Measurements from ENCODE around the gene TCFL5.

The TCFL5 gene

GRCh38 chr20:62843656-62844055, 18.0 kb downstream of the TCFL5 start:
- Histone ChIP-seq H3K27ac (ENCODE audit: low read length) (no peak overlapping the region), H3K4me1 (ENCODE audit: control insufficient read depth, insufficient read depth, low read length) (no peaks in the 10 kb centered on the region), H3K4me3 (ENCODE audit: low read length) (no peak overlapping the region), H3K9me3 (ENCODE audit: control insufficient read depth, insufficient read depth, low read length) (no peaks in the 10 kb centered on the region), H3K36me3 (ENCODE audit: control insufficient read depth, insufficient read depth, low read length) (no peaks in the 10 kb centered on the region), H3K27me3 (ENCODE audit: control insufficient read depth, insufficient read depth, low read length) (no peaks in the 10 kb centered on the region)
- DNase-seq (ENCODE audit: low read depth, low spot score): no peak
- no CpG with 5 or more reads among the region's 10 CpGs for WGBS (ENCODE audit: insufficient coverage, insufficient read length)

GRCh38 chr20:62841705-62842212, 19.9 kb downstream of the TCFL5 start:
- no peaks in the 10 kb centered on the region for H3K27me3 ChIP-seq (ENCODE audit: control insufficient read depth, insufficient read depth, low read length)
- H3K4me1 ChIP-seq (ENCODE audit: control insufficient read depth, insufficient read depth, low read length): no peaks in the 10 kb centered on the region
- DNase-seq (ENCODE audit: low read depth, low spot score): no peak
- H3K4me3 ChIP-seq (ENCODE audit: low read length): no peak overlapping the region
- no peak overlapping the region for H3K27ac ChIP-seq (ENCODE audit: low read length)
- no peaks in the 10 kb centered on the region for H3K9me3 ChIP-seq (ENCODE audit: control insufficient read depth, insufficient read depth, low read length)
- H3K36me3 ChIP-seq (ENCODE audit: control insufficient read depth, insufficient read depth, low read length): 0 out of 2 replicates have a peak, but pooled peaks cover under 1% of the 10 kb centered on the region
- WGBS (ENCODE audit: insufficient coverage, insufficient read length): no CpG with 5 or more reads among the region's 16 CpGs

DNA sequence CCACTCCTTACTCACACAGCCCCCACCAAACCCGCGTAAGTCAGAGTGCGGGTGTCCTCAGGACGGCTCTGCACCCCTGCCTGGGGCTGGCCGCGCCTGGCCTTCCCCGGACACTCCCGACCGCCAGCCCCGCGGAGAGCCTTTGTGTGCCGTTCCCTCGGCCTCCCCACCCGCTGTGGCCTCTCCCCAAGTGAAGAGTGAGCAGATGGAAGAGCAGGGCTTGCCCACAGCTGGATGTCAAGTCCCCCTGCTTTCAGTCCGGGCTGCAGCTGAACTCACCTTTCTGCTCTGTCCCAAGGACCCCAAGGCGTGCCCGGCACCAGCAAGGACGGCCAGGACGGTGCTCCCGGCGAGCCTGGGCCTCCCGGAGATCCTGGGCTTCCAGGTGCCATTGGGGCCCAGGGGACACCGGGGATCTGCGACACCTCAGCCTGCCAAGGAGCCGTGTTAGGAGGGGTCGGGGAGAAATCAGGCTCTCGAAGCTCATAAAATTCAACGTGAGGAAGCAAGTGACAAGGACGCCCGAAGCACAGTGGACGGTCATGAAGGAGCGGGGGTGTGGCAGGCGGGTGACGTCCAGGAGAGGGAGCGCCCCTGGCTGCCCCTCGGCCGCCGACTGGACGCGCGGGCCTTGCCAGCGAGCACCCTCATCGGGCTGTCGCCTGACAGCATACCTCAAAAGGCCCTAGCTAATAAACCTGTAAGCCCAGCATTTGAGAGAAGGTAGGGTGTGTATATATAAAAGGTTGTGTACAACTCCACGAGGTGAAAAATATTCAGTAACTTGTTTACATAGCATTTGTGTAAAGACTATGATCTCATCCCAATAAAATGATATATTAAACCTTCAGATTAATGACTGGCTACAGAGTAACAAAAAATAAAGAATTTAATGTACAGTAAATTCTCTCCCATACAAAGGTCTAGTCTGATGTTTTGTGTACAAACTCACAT, 21.1 kb downstream of the TCFL5 start:
- no peak overlapping the region for H3K27ac ChIP-seq (ENCODE audit: low read length)
- no peaks in the 10 kb centered on the region for H3K27me3 ChIP-seq (ENCODE audit: control insufficient read depth, insufficient read depth, low read length)
- no peaks in the 10 kb centered on the region for H3K4me1 ChIP-seq (ENCODE audit: control insufficient read depth, insufficient read depth, low read length)
- H3K4me3 ChIP-seq (ENCODE audit: low read length): no peak overlapping the region
- H3K9me3 ChIP-seq (ENCODE audit: control insufficient read depth, insufficient read depth, low read length): no peaks in the 10 kb centered on the region
- no peak for DNase-seq (ENCODE audit: low read depth, low spot score)
- WGBS (ENCODE audit: insufficient coverage, insufficient read length): no CpG with 5 or more reads among the region's 45 CpGs
- peaks cover 5% of the 10 kb centered on the region; the same call in 1 of the 2 replicates for H3K36me3 ChIP-seq (ENCODE audit: control insufficient read depth, insufficient read depth, low read length)

- Histone ChIP-seq H3K9me3 (ENCODE audit: control insufficient read depth, insufficient read depth, low read length) (no peaks in the 10 kb centered on the region), H3K4me3 (ENCODE audit: low read length) (no peak overlapping the region), H3K4me1 (ENCODE audit: control insufficient read depth, insufficient read depth, low read length) (no peaks in the 10 kb centered on the region), H3K27ac (ENCODE audit: low read length) (no peak overlapping the region), H3K27me3 (ENCODE audit: control insufficient read depth, insufficient read depth, low read length) (no peaks in the 10 kb centered on the region), H3K36me3 (ENCODE audit: control insufficient read depth, insufficient read depth, low read length) (peaks cover 9% of the 10 kb centered on the region)
- WGBS (ENCODE audit: insufficient coverage, insufficient read length): no CpG with 5 or more reads among the region's 11 CpGs
- no peak for DNase-seq (ENCODE audit: low read depth, low spot score)
Measured at GRCh38 chr20:62839816-62840215, 21.8 kb downstream of the TCFL5 start.

DNA sequence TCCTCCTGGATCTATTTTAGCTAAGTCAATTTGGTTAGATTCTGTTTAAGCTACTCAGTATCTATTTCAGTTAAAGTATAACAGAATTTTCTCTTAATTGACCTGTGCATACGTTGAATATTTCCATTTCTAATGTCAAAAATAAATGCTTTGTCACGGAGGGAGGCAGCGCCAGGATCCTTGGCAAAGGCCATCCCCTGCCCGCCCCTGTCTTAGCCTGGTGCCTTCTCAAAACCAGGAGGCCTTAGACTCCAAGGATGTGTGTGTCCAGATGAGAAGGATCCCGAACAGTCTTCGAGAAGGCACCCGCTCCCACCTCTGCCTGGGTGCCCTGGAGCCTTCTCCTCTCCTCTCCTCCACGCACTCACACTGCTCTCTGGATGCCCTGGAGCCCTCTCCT, 22.4 kb downstream of the TCFL5 start:
- no CpG with 5 or more reads among the region's 8 CpGs for WGBS (ENCODE audit: insufficient coverage, insufficient read length)
- Histone ChIP-seq H3K27me3 (ENCODE audit: control insufficient read depth, insufficient read depth, low read length) (no peaks in the 10 kb centered on the region), H3K4me3 (ENCODE audit: low read length) (no peak overlapping the region), H3K9me3 (ENCODE audit: control insufficient read depth, insufficient read depth, low read length) (no peaks in the 10 kb centered on the region), H3K27ac (ENCODE audit: low read length) (no peak overlapping the region), H3K4me1 (ENCODE audit: control insufficient read depth, insufficient read depth, low read length) (no peaks in the 10 kb centered on the region), H3K36me3 (ENCODE audit: control insufficient read depth, insufficient read depth, low read length) (peaks cover 9% of the 10 kb centered on the region)
- DNase-seq (ENCODE audit: low read depth, low spot score): no peak

GRCh38 chr20:62838128-62838891, 23.3 kb downstream of the TCFL5 start:
- no CpG with 5 or more reads among the region's 27 CpGs for WGBS (ENCODE audit: insufficient coverage, insufficient read length)

GRCh38 chr20:62837790-62838127, 23.9 kb downstream of the TCFL5 start:
- no peak for DNase-seq (ENCODE audit: low read depth, low spot score)
- peaks cover 2% of the 10 kb centered on the region; the same call in 1 of the 2 replicates for H3K4me1 ChIP-seq (ENCODE audit: control insufficient read depth, insufficient read depth, low read length)
- peaks cover 12% of the 10 kb centered on the region for H3K36me3 ChIP-seq (ENCODE audit: control insufficient read depth, insufficient read depth, low read length)
- H3K27me3 ChIP-seq (ENCODE audit: control insufficient read depth, insufficient read depth, low read length): no peaks in the 10 kb centered on the region
- no peak overlapping the region for H3K27ac ChIP-seq (ENCODE audit: low read length)
- H3K4me3 ChIP-seq (ENCODE audit: low read length): no peak overlapping the region
- H3K9me3 ChIP-seq (ENCODE audit: control insufficient read depth, insufficient read depth, low read length): no peaks in the 10 kb centered on the region
- no CpG with 5 or more reads among the region's 8 CpGs for WGBS (ENCODE audit: insufficient coverage, insufficient read length)

More at GRCh38 chr20:62838128-62838891, 23.3 kb downstream of the TCFL5 start:
- no peak for DNase-seq (ENCODE audit: low read depth, low spot score)
- no peaks in the 10 kb centered on the region for H3K4me1 ChIP-seq (ENCODE audit: control insufficient read depth, insufficient read depth, low read length)
- no peak overlapping the region for H3K4me3 ChIP-seq (ENCODE audit: low read length)
- H3K27me3 ChIP-seq (ENCODE audit: control insufficient read depth, insufficient read depth, low read length): no peaks in the 10 kb centered on the region
- H3K36me3 ChIP-seq (ENCODE audit: control insufficient read depth, insufficient read depth, low read length): peaks cover 9% of the 10 kb centered on the region
- no peaks in the 10 kb centered on the region for H3K9me3 ChIP-seq (ENCODE audit: control insufficient read depth, insufficient read depth, low read length)
- H3K27ac ChIP-seq (ENCODE audit: low read length): no peak overlapping the region

GRCh38 chr20:62836967-62837490, 24.6 kb downstream of the TCFL5 start:
- Histone ChIP-seq H3K36me3 (ENCODE audit: control insufficient read depth, insufficient read depth, low read length) (peaks cover 12% of the 10 kb centered on the region), H3K27ac (ENCODE audit: low read length) (no peak overlapping the region), H3K27me3 (ENCODE audit: control insufficient read depth, insufficient read depth, low read length) (no peaks in the 10 kb centered on the region), H3K4me1 (ENCODE audit: control insufficient read depth, insufficient read depth, low read length) (peaks cover 2% of the 10 kb centered on the region; the same call in 1 of the 2 replicates), H3K9me3 (ENCODE audit: control insufficient read depth, insufficient read depth, low read length) (no peaks in the 10 kb centered on the region), H3K4me3 (ENCODE audit: low read length) (no peak overlapping the region)
- no peak for DNase-seq (ENCODE audit: low read depth, low spot score)
- no CpG with 5 or more reads among the region's 19 CpGs for WGBS (ENCODE audit: insufficient coverage, insufficient read length)

DNA sequence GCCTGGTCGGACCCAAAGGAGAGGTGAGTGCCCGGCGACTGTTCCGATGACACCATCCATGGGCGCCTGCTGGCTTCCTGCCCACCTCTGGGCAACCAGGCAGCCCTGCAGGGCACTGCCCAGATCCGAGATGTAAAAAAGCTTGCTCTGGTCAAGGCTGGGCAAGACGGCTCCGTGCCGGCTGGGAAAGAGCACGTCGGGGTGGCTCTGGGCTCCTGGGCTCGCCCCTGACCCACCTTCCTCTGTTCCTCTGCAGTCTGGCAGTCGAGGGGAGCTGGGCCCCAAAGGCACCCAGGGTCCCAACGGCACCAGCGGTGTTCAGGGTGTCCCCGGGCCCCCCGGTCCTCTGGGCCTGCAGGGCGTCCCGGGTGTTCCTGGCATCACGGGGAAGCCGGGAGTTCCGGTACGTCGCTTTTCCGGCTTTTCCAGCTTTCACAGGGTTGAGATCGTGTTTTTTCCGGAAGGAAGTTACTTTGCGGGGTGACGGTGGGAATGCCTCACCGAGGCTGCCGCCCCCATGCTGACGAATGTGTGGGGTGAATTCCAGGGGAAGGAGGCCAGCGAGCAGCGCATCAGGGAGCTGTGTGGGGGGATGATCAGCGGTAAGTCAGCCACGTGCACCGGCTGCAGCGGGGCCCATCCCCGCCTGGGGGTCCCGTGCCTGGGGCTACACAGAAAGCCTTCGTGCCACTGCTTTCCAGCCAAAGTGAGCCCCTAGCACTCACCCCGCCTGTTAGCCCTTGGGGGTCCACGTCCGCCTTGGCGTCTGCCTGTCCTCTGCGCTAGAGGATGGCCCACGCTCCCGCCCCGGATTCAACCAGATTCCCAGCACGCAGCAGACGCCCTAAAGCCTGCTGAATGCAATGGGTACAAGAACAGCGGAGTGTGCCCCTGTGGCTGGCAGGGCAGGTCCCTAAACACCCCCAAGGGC, 25.4 kb downstream of the TCFL5 start:
- WGBS (ENCODE audit: insufficient coverage, insufficient read length): no CpG with 5 or more reads among the region's 52 CpGs
- no peaks in the 10 kb centered on the region for H3K9me3 ChIP-seq (ENCODE audit: control insufficient read depth, insufficient read depth, low read length)
- DNase-seq (ENCODE audit: low read depth, low spot score): no peak
- H3K27ac ChIP-seq (ENCODE audit: low read length): no peak overlapping the region
- no peaks in the 10 kb centered on the region for H3K27me3 ChIP-seq (ENCODE audit: control insufficient read depth, insufficient read depth, low read length)
- peaks cover 2% of the 10 kb centered on the region; the same call in 1 of the 2 replicates for H3K4me1 ChIP-seq (ENCODE audit: control insufficient read depth, insufficient read depth, low read length)
- H3K4me3 ChIP-seq (ENCODE audit: low read length): no peak overlapping the region
- H3K36me3 ChIP-seq (ENCODE audit: control insufficient read depth, insufficient read depth, low read length): peaks cover 13% of the 10 kb centered on the region
